IMR-90 (cell line): ENCODE results near the gene VDAC1. TPM values are rescaled to one million over a fixed set of nuclear protein-coding genes. Genes with fewer than 3 reads are reported as not detected.
A peak's percentile ranks its signal among the peaks of the same experiment; 100 is the strongest.

Experiments
- ATAC-seq: fragments of 200-7000 bp; cut with Tn5 transposase; 2 replicates; pipeline ENCODE4 v1.9.1; 2020; ENCODE audit warnings: low read depth, mild to moderate bottlenecking, moderate library complexity
- BruUV-seq: library from RNA; stranded (reverse); fragments of 400-500 nt; replicated peaks from 2 replicates; lab custom pipeline; 2021; lab: Mats Ljungman, UMichigan
- CTCF ChIA-PET: fragments of 300-600 bp; formaldehyde crosslinking; extraction: SDS; loops from one replicate; lab custom pipeline; 2021; ENCODE audit warnings: antibody characterized with exemption; lab: Yijun Ruan, JAX
- POLR2A ChIA-PET: fragments of 300-600 bp; sonication (Branson Sonifier 250); formaldehyde crosslinking; loops from one replicate; lab custom pipeline; 2022; ENCODE audit warnings: antibody characterized with exemption; ENCODE audit not compliant: unreplicated experiment; lab: Charles Lee
- DNase-seq: peaks from one replicate; pipeline ENCODE4 v3.0.0; 2013
- H2AFZ ChIP-seq: replicated peaks from 2 replicates; pipeline ENCODE3; 2013; ENCODE audit warnings: low read length, mild to moderate bottlenecking; ENCODE audit not compliant: poor library complexity
- H2AK5ac ChIP-seq: 2 replicates; pipeline ENCODE4 v1.6.1; 2013; ENCODE audit warnings: low read depth, low read length, inconsistent platforms
- H2AK9ac ChIP-seq: replicated peaks from 2 replicates; pipeline ENCODE3; 2013; ENCODE audit warnings: mild to moderate bottlenecking, low read depth, low read length, moderate library complexity; ENCODE audit not compliant: poor library complexity
- H2BK120ac ChIP-seq: 2 replicates; pipeline ENCODE4 v1.6.1; 2013; ENCODE audit warnings: low read depth, low read length, inconsistent platforms
- H2BK15ac ChIP-seq: 3 replicates; pipeline ENCODE4 v1.6.1; 2013; ENCODE audit warnings: low read depth, low read length, inconsistent platforms
- H2BK20ac ChIP-seq: 2 replicates; pipeline ENCODE4 v1.6.1; 2013; ENCODE audit warnings: low read depth, mild to moderate bottlenecking, inconsistent platforms, low read length, moderate library complexity
- H2BK5ac ChIP-seq: 2 replicates; pipeline ENCODE4 v1.6.1; 2013; ENCODE audit warnings: mild to moderate bottlenecking, low read depth, low read length, inconsistent platforms; ENCODE audit not compliant: poor library complexity, severe bottlenecking
- H3K14ac ChIP-seq: replicated peaks from 2 replicates; pipeline ENCODE4 v1.6.1; 2013; ENCODE audit warnings: low read depth, low read length, inconsistent platforms
- H3K18ac ChIP-seq: 2 replicates; pipeline ENCODE4 v1.6.1; 2013; ENCODE audit warnings: low read depth, low read length, control low read depth
- H3K23ac ChIP-seq: 2 replicates; pipeline ENCODE4 v1.6.1; 2013; ENCODE audit warnings: low read depth, low read length, inconsistent platforms
- H3K27ac ChIP-seq: 2 replicates; pipeline ENCODE4 v1.5.1; 2013; ENCODE audit warnings: mild to moderate bottlenecking, control low read depth, low read length; ENCODE audit not compliant: insufficient read depth
- H3K27me3 ChIP-seq: 2 replicates; pipeline ENCODE4 v1.6.1; 2013; ENCODE audit warnings: low read length; ENCODE audit not compliant: control insufficient read depth, insufficient read depth
- H3K36me3 ChIP-seq: 2 replicates; pipeline ENCODE4 v1.6.1; 2013; ENCODE audit warnings: low read length, mixed read lengths; ENCODE audit not compliant: control insufficient read depth, insufficient read depth
- H3K4ac ChIP-seq: 2 replicates; pipeline ENCODE4 v1.6.1; 2013; ENCODE audit warnings: low read depth, low read length, inconsistent platforms
- H3K4me1 ChIP-seq: 2 replicates; pipeline ENCODE4 v1.6.1; 2013; ENCODE audit warnings: low read length, mixed read lengths; ENCODE audit not compliant: control insufficient read depth, insufficient read depth
- H3K4me2 ChIP-seq: 2 replicates; pipeline ENCODE4 v1.6.1; 2013; ENCODE audit warnings: low read depth, mild to moderate bottlenecking, control low read depth, low read length, moderate library complexity
- H3K4me3 ChIP-seq: 2 replicates; pipeline ENCODE4 v1.5.1; 2013; ENCODE audit warnings: low read depth, mild to moderate bottlenecking, control low read depth, low read length, moderate library complexity; ENCODE audit not compliant: insufficient read depth
- H3K56ac ChIP-seq: 2 replicates; pipeline ENCODE4 v1.6.1; 2013; ENCODE audit warnings: low read length, inconsistent platforms; ENCODE audit not compliant: insufficient read depth; ENCODE audit errors: extremely low read depth
- H3K79me1 ChIP-seq, 2 experiments: 2 replicates each; pipeline ENCODE4 v1.6.1; 2013; ENCODE audit warnings: low read length in 2 of 2, inconsistent platforms in 1 of 2, low read depth in 1 of 2
- H3K9ac ChIP-seq: 2 replicates; pipeline ENCODE4 v1.6.1; 2013; ENCODE audit warnings: low read depth, low read length, control low read depth
- H3K9me1 ChIP-seq: 2 replicates; pipeline ENCODE4 v1.6.1; 2013; ENCODE audit warnings: low read length, inconsistent platforms; ENCODE audit not compliant: insufficient read depth
- H3K9me3 ChIP-seq: 2 replicates; pipeline ENCODE4 v1.6.1; 2013; ENCODE audit warnings: low read length; ENCODE audit not compliant: control insufficient read depth, insufficient read depth
- H4K20me1 ChIP-seq: 2 replicates; pipeline ENCODE4 v1.6.1; 2013; ENCODE audit warnings: low read length, inconsistent platforms; ENCODE audit not compliant: insufficient read depth
- H4K5ac ChIP-seq: 2 replicates; pipeline ENCODE4 v1.6.1; 2013; ENCODE audit warnings: mild to moderate bottlenecking, low read depth, low read length, control low read depth
- H4K8ac ChIP-seq, 2 experiments: 2 replicates each; pipeline ENCODE4 v1.6.1; 2013; ENCODE audit warnings: low read depth in 2 of 2, low read length in 2 of 2, control low read depth in 1 of 2, inconsistent platforms in 1 of 2
- H4K91ac ChIP-seq: 2 replicates; pipeline ENCODE4 v1.6.1; 2013; ENCODE audit warnings: low read depth, low read length, inconsistent platforms; ENCODE audit not compliant: insufficient read depth
- BHLHE40 ChIP-seq: fragments of 150-350 bp; IDR thresholded peaks from 2 replicates; pipeline ENCODE4 v1.6.1; 2016; ENCODE audit warnings: mild to moderate bottlenecking, low read depth, low read length
- CHD1 ChIP-seq: IDR thresholded peaks from 2 replicates; pipeline ENCODE4 v1.6.1; 2012; ENCODE audit warnings: low read depth, low read length, improper control_type of control experiment
- CTCF ChIP-seq: conservative IDR thresholded peaks from 2 replicates; pipeline ENCODE4 v1.5.1; 2012; ENCODE audit warnings: mild to moderate bottlenecking, low read depth, low read length, improper control_type of control experiment
- ELK1 ChIP-seq: fragments of 150-350 bp; IDR thresholded peaks from 2 replicates; pipeline ENCODE4 v1.6.1; 2016; ENCODE audit warnings: low read depth, mild to moderate bottlenecking, low read length, moderate library complexity, borderline replicate concordance
- FOS ChIP-seq: fragments of 150-350 bp; IDR thresholded peaks from 2 replicates; pipeline ENCODE4 v1.6.1; 2016; ENCODE audit warnings: low read depth, low read length
- MAZ ChIP-seq: IDR thresholded peaks from 2 replicates; pipeline ENCODE4 v1.6.1; 2012; ENCODE audit warnings: low read depth, mild to moderate bottlenecking, low read length, improper control_type of control experiment, moderate library complexity, borderline replicate concordance
- MXI1 ChIP-seq: IDR thresholded peaks from 2 replicates; pipeline ENCODE4 v1.6.1; 2012; ENCODE audit warnings: low read depth, mild to moderate bottlenecking, low read length, moderate library complexity, borderline replicate concordance
- POLR2A ChIP-seq: IDR thresholded peaks from 2 replicates; pipeline ENCODE4 v1.6.1; 2012; ENCODE audit warnings: mild to moderate bottlenecking, low read depth, low read length
- RAD21 ChIP-seq: IDR thresholded peaks from 2 replicates; pipeline ENCODE4 v1.6.1; 2012; ENCODE audit warnings: low read length, improper control_type of control experiment
- RCOR1 ChIP-seq: IDR thresholded peaks from 2 replicates; pipeline ENCODE4 v1.6.1; 2012; ENCODE audit warnings: mild to moderate bottlenecking, low read length, improper control_type of control experiment; ENCODE audit not compliant: insufficient replicate concordance
- RFX5 ChIP-seq: IDR thresholded peaks from 2 replicates; pipeline ENCODE4 v1.8.0; 2012; ENCODE audit warnings: low read depth, mild to moderate bottlenecking, low read length, moderate library complexity
- SMC3 ChIP-seq: fragments of 150-350 bp; IDR thresholded peaks from 2 replicates; pipeline ENCODE4 v1.6.1; 2016; ENCODE audit warnings: low read depth, mild to moderate bottlenecking, antibody characterized with exemption, low read length, moderate library complexity
- WGBS, 2 experiments: methylation state at CpG; one replicate each; pipeline versions ENCODE4 v1.1.5 to v1.1.7; 2013; ENCODE audit warnings: missing lambda C conversion rate in 2 of 2; ENCODE audit not compliant: insufficient read length in 1 of 2; ENCODE audit errors: extremely low coverage in 2 of 2; 5-methylcytosine and 5-hydroxymethylcytosine counted together
- dilution Hi-C: fragments of 300-500 bp; cut with HindIII; formaldehyde crosslinking; loops from one replicate; pipeline ENCODE4 v1.14.3; 2018; ENCODE audit warnings: low sequenced_read_pairs; ENCODE audit not compliant: unreplicated experiment
- in situ Hi-C: fragments of 300-500 bp; cut with MboI; formaldehyde crosslinking; loops from 3 replicates; pipeline ENCODE4 v1.14.3; 2019; ENCODE audit warnings: low sequenced_read_pairs, inconsistent platforms, mixed read lengths
- intact Hi-C: fragments of 100-400 bp; cut with micrococcal nuclease; formaldehyde crosslinking; loops from 2 replicates; pipeline ENCODE4 v1.10.0; 2022
- polyA plus RNA-seq, 3 experiments: library from polyadenylated mRNA; depleted of rRNA; stranded (reverse); fragments of >200 nt; gene quantifications; 2 replicates each; pipeline ENCODE4 v1.2.3, GENCODE V29; 2012; ENCODE audit warnings: low replicate concordance in 1 of 3
- total RNA-seq: library from RNA; depleted of rRNA; stranded (reverse); fragments of >200 nt; gene quantifications from 2 replicates; pipeline ENCODE4 v1.2.3, GENCODE V29; 2012

Gene VDAC1
- total and polyA plus RNA-seq, 2 of the 4 experiments (the other 2 are of a cell fraction) = 289 to 365 TPM

GRCh38 chr5:134005417-134006061 lies 764 bp upstream of the VDAC1 start:
- peaks cover 10 to 43% of the 10 kb centered on the region in 2 experiments for H3K79me1 ChIP-seq

More at GRCh38 chr5:134005417-134006061, 764 bp upstream of the VDAC1 start:
- H2AFZ ChIP-seq = peak overlapping the region; percentile 99
- TF ChIP-seq POLR2A (no peak), FOS (no peak), ELK1 (no peak), RAD21 (no peak), MAZ (peak; percentile 12; the same call in 1 of the 2 replicates), SMC3 (no peak), CTCF (0 out of 2 replicates have a peak, but pooled peaks have one; percentile 9), MXI1 (0 out of 2 replicates have a peak, but pooled peaks have one; percentile 17), RFX5 (0 out of 2 replicates have a peak, but pooled peaks have one; percentile 2), CHD1 (no peak), RCOR1 (no peak), BHLHE40 (no peak)
- H3K9me3 ChIP-seq = no peaks in the 10 kb centered on the region
- no peak overlapping the region for H2BK20ac ChIP-seq
- peak overlapping the region; percentile 60; the same call in 2 of the 3 replicates for H2BK15ac ChIP-seq
- peak overlapping the region; percentile 87 for H2AK9ac ChIP-seq
- peak overlapping the region; percentile 59 for H2AK5ac ChIP-seq
- H3K9ac ChIP-seq = peak overlapping the region; percentile 92
- peak overlapping the region; percentile 56 for H3K56ac ChIP-seq
- peak overlapping the region; percentile 99 for H2BK5ac ChIP-seq
- H3K4ac ChIP-seq = peak overlapping the region; percentile 82
- DNase-seq = no peak
- H3K4me1 ChIP-seq = peaks cover 24% of the 10 kb centered on the region
- peaks cover 34% of the 10 kb centered on the region for H4K20me1 ChIP-seq
- dilution Hi-C loops = no loop called here
- peaks cover 11% of the 10 kb centered on the region for H3K36me3 ChIP-seq
- peaks cover 20% of the 10 kb centered on the region for H3K9me1 ChIP-seq
- POLR2A ChIA-PET = no interaction called here
- no TSS peak for BruUV-seq
- WGBS, 2 experiments = 9% methylated on average over 17 of the region's 40 CpGs; no CpG with 5 or more reads in 1 of the 2 experiments
- H4K8ac ChIP-seq = peak overlapping the region; percentile 75 to 90
- intact Hi-C loops = no loop called here
- in situ Hi-C loops = no loop called here
- H3K23ac ChIP-seq = peak overlapping the region; percentile 84
- peak overlapping the region; percentile 55 for H3K18ac ChIP-seq
- peak; percentile 4; the same call in 1 of the 2 replicates for ATAC-seq
- H3K4me2 ChIP-seq = peak overlapping the region; percentile 91
- H2BK120ac ChIP-seq = peak overlapping the region; percentile 31; the same call in 1 of the 2 replicates
- peak overlapping the region; percentile 91 for H3K14ac ChIP-seq
- H3K27ac ChIP-seq = peak overlapping the region; percentile 98
- no peaks in the 10 kb centered on the region for H3K27me3 ChIP-seq
- peak overlapping the region; percentile 81 for H4K91ac ChIP-seq
- H4K5ac ChIP-seq = peak overlapping the region; percentile 82
- peak overlapping the region; percentile 86 for H3K4me3 ChIP-seq
- CTCF ChIA-PET = interaction anchor here (0.6 kb wide), 2 partner anchors 9 to 1043 kb away, joined by 3 to 4 read pairs; no protein-coding TSS in a partner anchor
